HG03135 (cell line): ENCODE results near the gene EIF2AK2.

Experiments used
- ATAC-seq: cut with Tn5 transposase; IDR thresholded peaks from one replicate; pipeline ENCODE4 v1.9.1; 2021; ENCODE audit warnings: mild to moderate bottlenecking, moderate library complexity; ENCODE audit not compliant: unreplicated experiment

The EIF2AK2 gene

DNA sequence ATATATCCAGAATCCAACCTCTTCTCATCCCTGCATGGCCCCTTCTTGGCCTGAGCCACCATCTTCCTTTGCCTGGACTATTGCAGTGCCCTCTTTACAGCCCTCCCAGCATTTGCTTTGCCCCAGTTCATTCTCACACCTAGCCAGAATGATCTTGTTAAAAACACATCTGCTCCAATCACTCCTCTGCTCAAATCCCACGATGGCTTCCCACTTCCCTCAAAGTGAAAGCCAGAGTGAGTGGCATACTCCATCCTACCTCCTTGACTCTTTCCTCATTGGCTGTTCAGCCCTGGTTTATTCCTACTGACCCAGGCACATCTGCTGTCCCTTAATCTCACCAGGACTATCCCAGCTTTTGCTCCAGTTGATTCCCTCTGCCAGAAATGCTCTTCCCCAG lies 17.0 kb upstream of the EIF2AK2 start:
- ATAC-seq, result no peak

DNA sequence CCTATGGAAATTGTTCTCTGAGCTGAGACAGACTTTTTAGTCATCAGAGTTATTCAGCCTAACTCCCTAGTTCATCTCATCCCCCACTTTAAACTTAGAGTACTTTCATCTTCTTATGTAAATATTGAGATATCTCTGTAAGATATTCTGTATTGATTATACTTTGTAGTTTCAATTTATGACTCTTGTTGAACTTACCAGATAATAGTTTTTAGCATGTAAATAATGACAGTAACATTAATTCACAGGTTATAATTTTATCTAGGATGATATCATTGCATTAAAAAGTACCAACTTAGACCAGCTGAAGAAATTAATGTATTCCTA lies 14.8 kb upstream of the EIF2AK2 start:
- no peak for ATAC-seq

DNA sequence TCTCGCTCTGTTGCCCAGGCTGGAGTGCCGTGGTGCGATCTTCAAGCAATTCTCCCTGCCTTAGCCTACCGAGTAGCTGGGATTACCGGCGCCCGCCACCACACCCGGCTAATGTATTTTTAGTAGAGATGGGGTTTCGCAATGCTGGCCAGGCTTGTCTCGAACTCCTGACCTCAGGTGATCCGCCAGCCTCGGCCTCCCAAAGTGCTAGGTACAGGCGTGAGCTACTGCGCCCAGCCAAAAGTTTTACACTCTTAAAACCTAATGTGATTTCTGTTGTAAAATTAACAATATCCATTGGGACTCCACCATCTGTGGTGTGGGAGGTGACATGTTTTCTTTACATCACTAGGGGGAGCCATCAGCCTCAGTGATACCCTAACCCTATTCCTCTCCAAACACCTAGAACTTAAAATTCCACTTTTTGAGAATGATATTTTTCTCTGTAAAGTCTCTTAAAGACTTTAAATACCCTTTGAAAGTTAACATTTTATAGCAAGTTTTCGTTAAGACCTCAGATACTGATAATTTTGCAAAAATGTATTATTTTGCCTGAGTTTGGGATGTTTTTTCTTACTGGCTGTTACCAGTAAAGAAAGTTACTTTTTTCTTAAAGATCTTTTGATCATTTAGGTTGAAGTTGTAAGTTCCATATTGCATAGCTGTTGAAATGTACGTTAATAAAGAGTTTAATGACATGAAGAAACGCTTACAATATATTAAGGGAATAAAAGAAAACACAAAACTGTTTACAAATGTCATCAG lies 11.6 kb upstream of the EIF2AK2 start:
- no peak for ATAC-seq

DNA sequence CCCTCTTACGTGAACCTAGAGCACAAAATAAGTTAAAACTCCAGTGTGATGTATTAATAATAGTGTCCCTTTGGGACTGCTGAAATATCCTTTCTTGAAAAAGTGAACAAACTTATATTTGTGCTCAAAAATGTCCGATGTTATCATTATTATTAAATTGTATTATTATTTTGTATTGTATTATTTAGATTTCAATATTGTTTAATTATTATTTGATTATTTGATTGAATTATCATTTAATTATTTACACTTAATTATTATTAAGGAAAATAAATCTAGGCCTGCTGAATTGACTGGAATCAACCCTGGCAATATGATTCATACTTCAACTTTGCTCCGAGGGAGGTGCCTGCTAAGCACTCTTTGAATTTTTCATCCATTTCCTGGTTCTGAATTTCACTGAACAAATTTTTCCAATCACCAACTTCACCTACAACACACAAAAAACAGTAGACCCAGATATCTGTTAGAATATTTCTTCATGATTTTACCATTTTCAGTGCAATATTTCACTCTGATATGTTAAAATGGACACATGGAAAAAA lies 10.9 kb upstream of the EIF2AK2 start:
- no peak for ATAC-seq

DNA sequence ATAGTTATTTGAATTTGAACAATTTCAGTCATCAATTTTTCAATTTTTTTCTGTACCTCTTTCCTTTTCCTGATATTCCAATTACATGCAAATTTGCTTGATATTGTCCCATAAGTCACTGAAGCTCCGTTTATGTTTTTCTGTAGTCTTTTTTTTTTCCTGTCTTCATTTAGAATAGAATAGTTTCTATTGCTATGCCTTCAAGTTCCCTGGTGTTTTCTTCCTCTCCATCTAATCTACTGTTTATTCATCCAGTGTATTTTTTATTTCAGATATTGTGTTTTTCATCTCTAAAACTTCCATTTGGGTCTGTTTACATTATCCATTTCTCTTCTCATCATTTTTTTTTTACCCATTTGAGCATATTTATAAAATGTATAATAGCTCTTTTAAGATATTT lies 8.0 kb upstream of the EIF2AK2 start:
- no peak for ATAC-seq

DNA sequence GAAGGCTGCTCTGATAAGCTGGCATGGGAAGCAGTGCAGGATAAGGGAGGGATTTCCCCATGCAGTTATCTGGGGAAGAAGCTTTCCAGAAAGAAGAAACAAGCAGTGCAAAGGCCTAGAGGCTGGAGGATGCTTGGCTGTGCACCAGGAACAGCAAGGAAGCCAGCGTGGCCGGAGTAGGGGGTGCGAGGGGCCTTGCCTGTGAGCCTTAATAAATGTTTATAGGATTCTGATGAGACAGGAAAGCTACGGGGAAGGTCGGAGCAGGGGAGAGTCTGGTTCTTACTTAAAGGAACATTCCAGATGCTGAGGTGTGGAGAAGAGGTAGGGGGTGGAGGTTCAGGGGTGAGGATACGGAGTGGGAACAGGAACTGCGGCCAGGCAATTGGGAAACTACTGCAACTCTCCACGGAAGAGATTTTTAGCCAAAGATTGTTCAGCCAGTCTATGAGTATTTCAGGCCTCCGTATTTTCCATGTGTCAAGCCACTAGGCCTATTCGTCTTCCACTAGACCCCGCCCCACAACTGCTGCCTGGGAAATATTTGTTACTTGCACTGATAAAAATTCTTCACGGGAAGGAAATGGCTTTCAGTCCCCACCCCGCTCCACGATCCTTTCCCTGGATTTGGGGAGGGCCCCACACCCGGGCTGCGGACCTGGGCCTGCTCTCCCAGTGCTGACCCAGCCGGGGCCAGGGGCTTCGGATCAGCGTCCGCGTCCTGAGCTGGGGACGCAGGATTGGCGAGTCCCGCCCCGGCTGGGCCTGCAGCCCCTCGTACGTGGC lies 516 bp downstream of the EIF2AK2 start:
- peak; percentile 18 for ATAC-seq

DNA sequence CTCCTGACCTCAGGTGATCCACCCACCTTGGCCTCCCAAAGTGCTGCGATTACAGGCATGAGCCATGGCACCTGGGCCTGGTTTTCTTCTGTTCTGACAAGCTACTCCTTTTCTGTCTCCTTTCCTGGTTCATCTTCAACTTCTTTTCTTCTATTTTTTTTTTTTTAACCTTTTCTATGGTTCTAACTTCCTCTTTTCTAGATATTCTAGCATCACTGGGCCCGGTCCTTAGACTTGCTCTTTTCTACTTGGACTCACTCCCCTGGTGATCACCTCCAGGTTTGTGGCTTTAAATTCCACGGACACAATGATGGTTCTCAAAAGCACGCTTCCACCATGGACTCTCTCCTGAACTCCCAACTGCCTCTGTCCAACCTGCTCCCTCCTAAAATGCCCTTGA lies 2.0 kb downstream of the EIF2AK2 start:
- ATAC-seq, result no peak

DNA sequence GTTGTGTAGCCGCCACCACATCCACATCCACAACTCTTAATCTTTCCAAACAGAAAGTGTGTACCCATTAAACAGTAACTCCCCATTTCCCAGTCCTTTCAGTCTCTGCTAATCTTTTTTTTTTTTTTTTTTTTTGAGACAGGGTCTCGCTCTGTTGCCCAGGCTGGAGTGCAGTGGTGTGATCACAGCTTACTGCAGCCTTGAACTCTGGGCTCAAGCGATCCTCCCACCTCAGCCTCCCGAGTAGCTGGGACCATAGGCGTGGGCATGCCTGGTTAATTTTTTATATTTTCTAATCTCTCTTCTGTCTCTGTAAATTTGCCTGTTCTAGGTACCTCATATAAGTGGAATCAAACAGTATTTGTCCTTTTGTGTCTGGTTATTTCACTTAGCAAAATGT lies 3.6 kb downstream of the EIF2AK2 start:
- ATAC-seq, result no peak

DNA sequence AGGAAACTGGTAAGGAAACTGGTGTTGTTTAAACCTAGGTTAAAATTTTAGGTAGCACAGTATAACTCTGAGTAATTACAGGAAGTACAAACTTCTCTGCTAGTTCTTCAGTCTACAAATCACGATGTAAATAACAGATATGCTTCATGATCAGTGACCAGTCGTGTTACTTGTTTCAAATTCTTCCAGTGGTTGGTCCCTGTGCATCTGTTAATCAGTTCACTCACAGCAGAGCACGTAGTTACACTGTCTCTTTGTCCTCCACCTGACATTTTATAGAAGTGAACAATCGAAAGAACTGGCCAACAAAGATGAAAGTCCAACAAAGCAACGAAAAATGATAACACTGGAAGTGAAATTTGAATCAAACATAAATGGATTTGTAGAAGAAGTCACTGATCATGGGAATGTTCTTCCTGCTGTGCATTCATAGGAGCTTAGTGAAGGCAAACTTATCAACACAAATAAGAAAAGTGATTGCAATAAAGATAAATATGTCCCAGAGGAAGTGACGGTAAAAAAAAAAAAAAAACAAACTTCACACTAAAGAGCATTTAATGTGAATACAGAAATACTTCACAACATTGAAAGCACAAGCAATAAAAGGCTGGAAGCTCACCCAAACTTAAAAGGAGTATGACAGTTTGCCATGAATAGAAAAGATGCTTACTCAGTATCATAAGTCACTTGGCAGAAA lies 7.0 kb downstream of the EIF2AK2 start:
- ATAC-seq, result no peak

DNA sequence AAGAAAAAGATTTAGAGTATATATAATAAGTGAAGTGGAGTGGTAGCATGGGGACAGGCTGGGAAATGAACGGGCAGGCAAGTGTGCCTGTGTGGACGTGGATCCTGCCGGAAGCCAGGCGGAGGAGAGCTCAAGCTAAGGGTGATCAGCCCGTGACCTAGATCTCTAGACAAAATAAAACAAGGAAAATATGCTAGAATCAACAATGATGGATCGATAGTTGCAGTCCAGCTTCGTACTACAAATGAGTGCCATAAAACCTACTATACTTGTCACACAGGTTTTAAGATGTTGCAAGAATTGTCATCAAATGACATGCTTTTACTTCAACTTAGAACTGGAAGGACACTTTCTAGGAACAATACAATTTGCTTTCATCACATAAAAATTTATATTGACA lies 8.5 kb downstream of the EIF2AK2 start:
- ATAC-seq, result no peak

DNA sequence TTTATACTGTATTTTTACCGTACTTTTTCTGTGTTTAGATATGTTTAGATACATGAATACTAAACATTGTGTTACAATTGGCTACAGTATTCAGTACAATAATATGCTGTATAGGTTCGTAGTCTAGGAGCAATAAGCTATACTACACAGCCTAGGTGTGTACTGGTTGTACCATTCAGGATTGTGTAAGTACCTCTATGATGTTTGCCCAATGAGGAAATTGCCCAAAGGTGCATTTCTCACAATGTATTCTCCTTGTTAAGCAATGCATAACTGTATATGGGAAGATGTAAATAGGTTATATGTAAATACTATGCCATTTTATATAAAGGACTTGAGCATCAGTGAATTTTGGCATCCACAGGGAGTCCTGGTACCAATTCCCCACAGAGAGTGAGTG lies 10.7 kb downstream of the EIF2AK2 start:
- ATAC-seq, result no peak

DNA sequence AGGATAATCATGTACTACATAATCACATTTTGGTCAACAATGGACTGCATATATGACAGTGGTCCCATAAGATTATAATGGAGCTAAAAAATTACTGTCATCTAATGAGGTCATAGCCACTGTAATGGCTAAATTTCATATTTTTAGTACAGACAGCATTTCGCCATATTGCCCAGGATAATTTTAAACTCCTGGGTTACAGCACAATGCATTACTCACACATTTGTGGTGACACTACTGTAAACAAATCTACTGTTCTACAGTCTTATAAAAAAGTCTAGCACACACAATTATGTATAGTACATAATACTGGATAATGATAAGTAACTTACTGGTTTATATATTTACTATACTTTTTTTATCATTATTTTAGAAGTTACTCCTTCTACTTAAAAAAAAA lies 12.8 kb downstream of the EIF2AK2 start:
- ATAC-seq, result no peak

DNA sequence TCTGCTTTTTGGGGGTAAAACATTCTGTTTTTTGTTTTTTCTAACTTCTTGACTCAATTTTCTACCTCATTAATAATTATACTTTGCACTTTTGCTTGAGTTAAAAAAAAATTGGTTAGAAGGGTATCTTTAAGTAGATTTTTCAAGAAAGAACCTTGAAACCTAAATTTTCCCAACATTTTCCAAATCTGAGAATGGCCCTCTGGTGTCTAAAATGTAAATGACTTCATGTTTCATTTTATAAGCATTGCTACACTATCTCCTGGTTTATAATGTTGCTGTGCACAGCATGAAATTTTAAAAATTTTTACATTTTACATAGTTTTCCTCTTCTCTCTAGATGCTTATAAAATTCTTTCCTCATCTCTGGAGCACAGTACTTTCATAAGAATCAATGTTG lies 14.2 kb downstream of the EIF2AK2 start:
- ATAC-seq, result no peak

DNA sequence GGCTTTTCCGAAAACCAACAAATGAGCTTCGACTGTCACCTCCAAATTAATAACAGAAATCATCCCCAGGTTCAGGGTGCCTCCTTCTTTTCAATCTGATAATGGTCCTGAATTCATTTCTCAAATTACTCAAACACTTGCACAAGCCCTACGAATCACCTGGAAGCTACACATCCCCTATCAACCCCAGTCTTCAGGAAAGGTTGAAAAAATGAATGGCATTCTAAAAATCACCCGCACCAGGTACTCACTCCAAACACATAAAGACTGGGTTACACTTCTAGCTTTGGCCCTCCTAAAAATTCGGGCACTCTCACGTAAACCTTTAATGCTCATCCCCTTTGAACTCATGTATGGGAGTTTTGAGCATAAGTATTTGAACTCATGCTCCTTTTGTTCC lies 23.9 kb downstream of the EIF2AK2 start:
- no peak for ATAC-seq

DNA sequence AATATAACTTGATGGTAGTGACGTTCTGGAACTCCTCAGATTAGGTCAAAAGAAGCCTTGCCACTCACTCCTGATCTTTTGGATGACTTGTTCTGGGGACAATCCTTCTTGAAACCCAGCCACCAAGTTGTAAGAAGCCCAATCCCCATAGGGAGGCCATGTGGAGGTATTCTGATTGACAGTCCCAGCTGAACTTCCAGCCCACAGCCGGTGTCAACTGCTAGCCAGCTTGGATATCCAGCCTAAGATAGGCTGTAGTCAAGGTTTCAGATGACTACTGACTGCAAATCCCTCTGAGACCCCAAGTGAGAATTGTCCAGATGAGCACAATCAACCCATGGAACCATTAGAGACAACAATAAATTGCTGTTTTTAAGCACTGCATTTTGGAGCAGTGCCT lies 31.4 kb downstream of the EIF2AK2 start:
- ATAC-seq, result no peak

DNA sequence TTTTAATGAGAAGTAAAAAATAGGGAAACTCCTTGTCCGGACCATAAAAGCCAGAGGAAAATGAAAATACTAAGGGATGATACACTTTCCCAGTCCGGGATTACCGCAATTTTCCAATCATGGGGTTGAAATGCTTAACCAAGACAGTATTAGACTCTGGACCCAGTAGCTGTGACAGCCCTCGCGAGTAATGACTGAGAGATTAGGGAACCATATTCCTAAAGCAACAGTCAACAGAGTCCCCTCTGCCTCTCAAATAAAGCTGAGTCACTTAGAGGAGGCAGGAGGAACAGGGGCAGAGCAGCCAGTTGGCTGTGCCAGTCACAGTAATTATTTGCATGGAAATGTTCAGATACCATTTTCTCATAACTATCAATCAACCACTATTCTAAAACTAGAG lies 37.6 kb downstream of the EIF2AK2 start:
- ATAC-seq, result no peak

DNA sequence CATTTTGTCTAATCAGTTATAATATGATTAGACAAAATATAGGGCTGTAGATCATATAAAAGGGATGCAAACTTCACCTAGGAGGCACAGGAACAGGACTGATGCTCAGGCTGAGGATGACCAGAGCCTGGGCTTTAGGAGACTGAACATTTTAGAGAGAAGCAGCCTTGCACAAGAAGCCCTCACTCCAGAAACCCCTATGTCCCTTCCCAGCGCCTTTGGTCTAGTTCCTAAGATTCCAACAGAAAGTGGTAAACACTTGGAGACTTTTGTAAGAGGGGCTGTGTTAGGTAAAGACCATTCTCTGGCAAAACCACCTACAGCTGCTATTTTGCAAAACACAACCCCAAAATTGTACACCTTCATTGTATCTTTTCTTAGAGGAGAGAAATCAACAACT lies 39.2 kb downstream of the EIF2AK2 start:
- ATAC-seq, result no peak

DNA sequence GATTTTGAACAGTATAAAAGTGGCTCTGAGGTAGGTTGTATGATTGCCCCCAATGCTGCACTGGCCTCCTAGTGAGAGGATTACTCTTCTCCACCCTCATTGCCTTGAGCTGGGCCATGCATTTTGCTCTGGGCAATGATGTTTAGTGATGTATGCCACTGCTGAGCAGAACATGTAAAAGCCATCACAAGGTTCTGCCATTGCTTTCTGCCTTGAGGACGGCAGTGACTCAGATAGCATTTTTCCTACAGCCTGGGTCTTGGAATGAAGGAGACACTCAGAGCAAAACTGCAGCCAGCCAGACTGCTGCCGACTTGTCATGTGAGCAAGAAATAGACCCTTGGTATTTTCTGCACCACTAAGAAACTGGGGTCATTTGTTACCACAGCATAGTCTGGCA lies 44.8 kb downstream of the EIF2AK2 start:
- no peak for ATAC-seq

DNA sequence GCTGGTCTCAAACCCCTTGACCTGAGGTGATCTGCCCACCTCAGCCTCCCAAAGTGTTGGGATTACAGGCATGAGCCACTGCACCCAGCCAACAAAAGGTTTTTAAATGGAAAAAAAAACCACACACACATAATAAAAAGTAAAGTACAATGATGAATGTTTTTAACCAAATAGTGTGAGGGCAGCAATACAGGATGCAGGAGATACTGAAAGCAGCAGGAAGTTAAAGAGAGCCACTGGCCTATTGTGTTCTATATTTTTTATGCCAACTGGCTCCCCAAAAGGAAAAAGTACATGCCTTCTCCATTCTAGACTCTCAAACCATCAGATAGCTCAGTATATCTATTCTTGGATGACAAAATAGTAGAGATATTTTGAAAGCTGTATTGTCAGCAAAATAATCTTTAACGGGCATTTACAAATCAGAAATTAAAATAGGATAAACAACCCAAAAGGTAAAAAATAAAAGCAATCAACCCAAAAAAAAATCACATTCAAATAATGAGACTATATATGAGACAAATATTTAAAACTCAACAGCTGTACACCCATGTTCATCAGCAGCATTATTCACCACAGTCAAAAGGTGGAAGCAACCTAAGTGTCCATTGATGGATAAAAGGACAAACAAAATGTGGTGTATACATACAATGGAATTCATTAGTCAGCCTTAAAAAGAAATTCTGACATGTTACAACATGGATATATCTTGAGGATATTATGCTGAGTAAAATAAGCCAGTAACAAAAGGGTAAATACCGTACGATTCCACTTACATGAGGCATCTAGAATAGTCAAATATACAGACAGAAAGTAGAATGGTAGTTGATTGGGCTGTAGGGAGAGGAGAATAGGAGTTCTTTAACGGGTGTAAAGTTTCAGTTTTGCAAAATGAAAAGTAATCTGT lies 46.2 kb downstream of the EIF2AK2 start:
- ATAC-seq, result no peak

DNA sequence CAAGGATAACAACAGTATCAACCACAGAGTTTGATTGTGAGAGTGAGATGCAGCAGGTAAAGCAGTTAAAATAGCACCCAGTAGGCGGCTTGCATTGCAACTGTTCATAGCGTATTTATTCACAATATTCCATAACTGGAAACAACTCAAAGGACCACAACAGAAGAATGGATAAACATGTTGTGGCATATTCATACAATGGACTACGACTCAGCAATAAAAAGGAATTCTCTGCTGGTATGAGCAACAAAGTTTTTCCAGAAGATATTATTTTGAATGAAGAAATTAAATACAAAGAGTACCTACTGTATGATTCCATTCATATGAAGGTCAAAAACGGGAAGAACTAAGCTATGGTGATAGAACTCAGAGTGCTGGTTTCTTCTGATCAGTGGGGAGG lies 47.3 kb downstream of the EIF2AK2 start:
- ATAC-seq, result no peak

DNA sequence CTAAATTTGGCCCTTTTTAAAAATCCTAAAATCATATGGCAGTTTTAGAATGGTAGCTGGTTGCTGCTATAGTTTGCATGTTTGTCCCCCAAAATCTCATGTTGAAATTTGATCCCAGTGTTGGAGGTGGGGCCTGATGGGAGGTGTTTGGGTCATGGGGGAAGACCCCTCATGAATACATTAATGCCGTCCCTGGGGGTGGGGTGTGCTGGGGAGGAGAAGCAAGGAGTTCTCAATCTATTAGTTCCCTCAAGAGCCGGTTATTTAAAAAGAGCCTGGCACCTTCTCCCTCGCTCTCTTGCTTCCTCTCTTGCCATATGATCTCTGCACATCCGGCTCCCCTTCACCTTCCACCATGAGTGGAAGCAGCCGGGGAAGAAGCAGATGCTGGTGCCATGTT lies 51.6 kb downstream of the EIF2AK2 start:
- no peak for ATAC-seq
